Liver (tissue), 3 donors: ENCODE results near the gene EML5.

Experiments used
- CTCF ChIP-seq: fragments of 150-350 bp; IDR thresholded peaks from 2 replicates; pipeline ENCODE4 v1.5.1; 2017; ENCODE audit warnings: improper control_type of control experiment, low read depth, low read length; ENCODE audit not compliant: missing input control
- EGR1 ChIP-seq, 2 donors: IDR thresholded peaks; 2 replicates each; pipeline ENCODE4 v1.6.1; 2016 to 2018; ENCODE audit warnings: antibody characterized with exemption in 2 of 2, low read depth in 2 of 2
- GABPA ChIP-seq, 2 donors: IDR thresholded peaks in 1 of 2; conservative IDR thresholded peaks in 1 of 2; 2 replicates each; pipeline ENCODE4 v1.6.1; 2016; ENCODE audit warnings: antibody characterized with exemption in 2 of 2, mild to moderate bottlenecking in 1 of 2, moderate library complexity in 1 of 2
- JUND ChIP-seq, 2 donors: IDR thresholded peaks; 2 replicates each; pipeline ENCODE4 v1.6.1; 2016; ENCODE audit warnings: antibody characterized with exemption in 2 of 2
- RAD21 ChIP-seq, 2 donors: IDR thresholded peaks; 2 replicates each; pipeline ENCODE4 v1.6.1; 2016; ENCODE audit warnings: antibody characterized with exemption in 2 of 2, mild to moderate bottlenecking in 2 of 2
- RXRA ChIP-seq, 2 donors: IDR thresholded peaks; 2 replicates each; pipeline ENCODE4 v1.6.1; 2017 to 2018; ENCODE audit warnings: antibody characterized with exemption in 2 of 2, mild to moderate bottlenecking in 1 of 2
- TAF1 ChIP-seq: conservative IDR thresholded peaks from 2 replicates; pipeline ENCODE4 v1.6.1; 2016; ENCODE audit warnings: antibody characterized with exemption, mild to moderate bottlenecking
- TF ChIP-seq, protein P1 (sequence below): IDR thresholded peaks from 2 replicates; pipeline ENCODE4 v1.6.1; 2016; ENCODE audit warnings: antibody characterized with exemption, mild to moderate bottlenecking
- TF ChIP-seq, protein P2 (sequence below): IDR thresholded peaks from 2 replicates; pipeline ENCODE4 v1.6.1; 2016; ENCODE audit warnings: antibody characterized with exemption
- donor health status: healthy.
- donor health status: healthy.

GRCh38 chr14:88710709-88711108 is 82.0 kb downstream of the EML5 start:
- TF ChIP-seq RXRA (IDR thresholded peaks at IDR 0.05) (no peak), GABPA (IDR thresholded peaks at IDR 0.05 in 1 of 2, conservative IDR thresholded peaks at IDR 0.05 in 1 of 2) (no peak), CTCF (no peak), RAD21 (IDR thresholded peaks at IDR 0.05) (no peak), JUND (IDR thresholded peaks at IDR 0.05) (no peak), EGR1 (IDR thresholded peaks at IDR 0.05; ENCODE audit: low read depth in 2 of 2) (no peak), TAF1 (no peak)
- TF ChIP-seq, protein P1, sequence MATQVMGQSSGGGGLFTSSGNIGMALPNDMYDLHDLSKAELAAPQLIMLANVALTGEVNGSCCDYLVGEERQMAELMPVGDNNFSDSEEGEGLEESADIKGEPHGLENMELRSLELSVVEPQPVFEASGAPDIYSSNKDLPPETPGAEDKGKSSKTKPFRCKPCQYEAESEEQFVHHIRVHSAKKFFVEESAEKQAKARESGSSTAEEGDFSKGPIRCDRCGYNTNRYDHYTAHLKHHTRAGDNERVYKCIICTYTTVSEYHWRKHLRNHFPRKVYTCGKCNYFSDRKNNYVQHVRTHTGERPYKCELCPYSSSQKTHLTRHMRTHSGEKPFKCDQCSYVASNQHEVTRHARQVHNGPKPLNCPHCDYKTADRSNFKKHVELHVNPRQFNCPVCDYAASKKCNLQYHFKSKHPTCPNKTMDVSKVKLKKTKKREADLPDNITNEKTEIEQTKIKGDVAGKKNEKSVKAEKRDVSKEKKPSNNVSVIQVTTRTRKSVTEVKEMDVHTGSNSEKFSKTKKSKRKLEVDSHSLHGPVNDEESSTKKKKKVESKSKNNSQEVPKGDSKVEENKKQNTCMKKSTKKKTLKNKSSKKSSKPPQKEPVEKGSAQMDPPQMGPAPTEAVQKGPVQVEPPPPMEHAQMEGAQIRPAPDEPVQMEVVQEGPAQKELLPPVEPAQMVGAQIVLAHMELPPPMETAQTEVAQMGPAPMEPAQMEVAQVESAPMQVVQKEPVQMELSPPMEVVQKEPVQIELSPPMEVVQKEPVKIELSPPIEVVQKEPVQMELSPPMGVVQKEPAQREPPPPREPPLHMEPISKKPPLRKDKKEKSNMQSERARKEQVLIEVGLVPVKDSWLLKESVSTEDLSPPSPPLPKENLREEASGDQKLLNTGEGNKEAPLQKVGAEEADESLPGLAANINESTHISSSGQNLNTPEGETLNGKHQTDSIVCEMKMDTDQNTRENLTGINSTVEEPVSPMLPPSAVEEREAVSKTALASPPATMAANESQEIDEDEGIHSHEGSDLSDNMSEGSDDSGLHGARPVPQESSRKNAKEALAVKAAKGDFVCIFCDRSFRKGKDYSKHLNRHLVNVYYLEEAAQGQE, result no peak
- TF ChIP-seq, protein P2, sequence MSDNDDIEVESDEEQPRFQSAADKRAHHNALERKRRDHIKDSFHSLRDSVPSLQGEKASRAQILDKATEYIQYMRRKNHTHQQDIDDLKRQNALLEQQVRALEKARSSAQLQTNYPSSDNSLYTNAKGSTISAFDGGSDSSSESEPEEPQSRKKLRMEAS, result no peak
